NCI-H748 (cell line): ENCODE measurements around the gene SLC35F6.
"Not testable (repeated sequence)": the region's sequence is repeated elsewhere in the genome, so short reads cannot be mapped to it uniquely, and the experiment has no call there.

ENCODE experiments used
- DNase-seq: peaks from one replicate; lab custom pipeline; 2025; ENCODE audit not compliant: unreplicated experiment; lab: John Stamatoyannopoulos, UW

The SLC35F6 gene

DNA sequence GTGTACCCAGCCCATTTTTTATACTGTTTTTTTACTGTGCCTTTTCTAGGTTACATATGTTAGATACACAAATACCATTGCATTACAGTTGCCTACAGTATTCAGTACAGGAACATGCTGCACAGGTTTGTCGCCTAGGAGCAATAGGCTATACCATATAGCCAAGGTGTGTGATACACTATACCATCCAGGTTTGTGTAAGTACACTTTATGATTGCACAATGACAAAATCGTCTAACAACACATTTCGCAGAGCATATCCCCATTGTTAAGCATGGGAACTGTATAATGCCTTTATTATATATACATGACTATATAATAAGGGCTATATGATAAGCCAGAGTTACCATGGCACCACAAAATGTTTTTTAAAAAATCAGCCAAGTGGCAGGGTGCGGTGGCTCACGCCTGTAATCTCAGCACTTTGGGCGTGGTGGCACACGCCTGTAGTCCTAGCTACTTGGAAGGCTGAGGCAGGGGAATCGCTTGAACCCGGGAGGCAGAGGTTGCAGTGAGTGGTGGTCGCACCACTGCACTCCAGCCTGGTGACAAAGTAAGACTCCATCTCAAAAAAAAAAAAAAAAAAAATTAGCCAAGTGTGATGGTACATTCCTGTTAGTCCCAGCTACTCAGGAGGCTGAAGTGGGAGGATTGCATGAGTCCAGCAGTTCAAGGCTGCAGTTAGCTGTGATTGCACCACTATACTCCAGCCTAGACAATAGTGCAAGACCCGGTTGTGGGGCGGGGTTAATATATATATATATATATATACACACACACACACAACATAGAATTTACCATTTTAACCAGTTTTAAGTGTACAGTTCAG, 19.0 kb downstream of the SLC35F6 start:
- no peak for DNase-seq

DNA sequence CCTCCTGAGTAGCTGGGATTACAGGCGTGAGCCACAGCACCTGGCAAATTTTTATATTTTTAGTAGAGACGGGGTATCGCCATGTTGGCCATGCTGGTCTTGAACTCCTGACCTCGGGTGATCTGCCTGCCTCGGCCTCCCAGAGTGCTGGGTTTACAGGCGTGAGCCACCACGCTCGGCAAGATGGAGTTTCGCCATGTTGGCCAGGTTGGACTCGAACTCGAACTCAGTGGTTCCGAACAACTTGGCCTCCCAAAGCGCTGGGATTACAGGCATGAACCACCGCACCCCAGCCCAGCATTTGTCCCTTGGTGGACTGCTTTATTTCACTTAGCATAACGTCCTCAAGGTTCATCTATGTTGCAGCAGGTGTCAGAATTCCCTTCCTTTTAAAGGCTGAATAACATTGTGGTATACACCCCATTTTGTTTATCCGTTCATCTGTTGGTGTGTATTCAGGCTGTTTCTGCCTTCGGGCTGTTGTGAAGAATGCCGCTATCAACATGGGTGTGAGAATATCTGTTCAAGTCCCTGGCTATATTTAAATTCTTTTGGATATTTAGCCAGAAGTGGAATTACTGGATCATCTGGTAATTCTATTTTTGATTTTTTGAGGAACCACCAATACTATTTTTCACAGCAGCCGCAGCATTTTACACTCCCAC, 20.6 kb downstream of the SLC35F6 start:
- no peak for DNase-seq

DNA sequence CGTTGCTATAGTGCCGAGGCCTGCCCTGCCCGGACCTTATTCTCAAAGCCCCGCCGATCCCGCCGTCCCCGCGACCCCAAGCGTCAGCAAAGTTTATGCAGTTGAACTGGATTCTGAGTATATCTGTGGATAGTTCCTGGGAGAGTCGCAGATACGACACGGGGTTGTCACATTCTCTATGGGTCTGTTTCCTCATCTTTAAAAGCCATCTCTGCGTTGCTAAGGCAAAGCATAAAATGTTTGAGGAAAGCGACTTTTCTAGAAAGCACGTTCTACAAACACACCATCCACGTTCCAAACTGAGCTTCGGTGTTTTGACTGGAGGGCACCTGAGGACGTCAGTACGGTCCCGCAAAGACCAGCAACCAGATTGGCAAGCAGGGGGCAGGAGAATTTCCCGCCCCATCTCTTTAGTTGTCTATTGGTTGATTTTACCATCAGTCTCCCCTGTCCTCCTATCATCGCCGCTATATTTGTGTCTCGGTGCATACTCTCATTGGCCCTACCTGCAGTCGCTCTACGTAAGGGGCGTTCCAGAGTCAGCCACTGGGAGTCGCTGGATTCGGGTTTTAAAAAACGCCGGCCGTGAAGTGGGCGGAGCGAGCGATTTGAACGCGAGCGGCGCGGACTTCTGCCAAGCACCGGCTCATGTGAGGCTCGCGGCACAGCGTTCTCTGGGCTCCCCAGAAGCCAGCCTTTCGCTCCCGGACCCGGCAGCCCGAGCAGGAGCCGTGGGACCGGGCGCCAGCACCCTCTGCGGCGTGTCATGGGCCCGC, 21.5 kb downstream of the SLC35F6 start, which contains the start of gene CENPA:
Gene CENPA (plus strand): TSS at position 626 of the 776 bp plus-strand sequence. CDS start 141 bp downstream, at position 767.
- DNase-seq: peak; percentile 99

DNA sequence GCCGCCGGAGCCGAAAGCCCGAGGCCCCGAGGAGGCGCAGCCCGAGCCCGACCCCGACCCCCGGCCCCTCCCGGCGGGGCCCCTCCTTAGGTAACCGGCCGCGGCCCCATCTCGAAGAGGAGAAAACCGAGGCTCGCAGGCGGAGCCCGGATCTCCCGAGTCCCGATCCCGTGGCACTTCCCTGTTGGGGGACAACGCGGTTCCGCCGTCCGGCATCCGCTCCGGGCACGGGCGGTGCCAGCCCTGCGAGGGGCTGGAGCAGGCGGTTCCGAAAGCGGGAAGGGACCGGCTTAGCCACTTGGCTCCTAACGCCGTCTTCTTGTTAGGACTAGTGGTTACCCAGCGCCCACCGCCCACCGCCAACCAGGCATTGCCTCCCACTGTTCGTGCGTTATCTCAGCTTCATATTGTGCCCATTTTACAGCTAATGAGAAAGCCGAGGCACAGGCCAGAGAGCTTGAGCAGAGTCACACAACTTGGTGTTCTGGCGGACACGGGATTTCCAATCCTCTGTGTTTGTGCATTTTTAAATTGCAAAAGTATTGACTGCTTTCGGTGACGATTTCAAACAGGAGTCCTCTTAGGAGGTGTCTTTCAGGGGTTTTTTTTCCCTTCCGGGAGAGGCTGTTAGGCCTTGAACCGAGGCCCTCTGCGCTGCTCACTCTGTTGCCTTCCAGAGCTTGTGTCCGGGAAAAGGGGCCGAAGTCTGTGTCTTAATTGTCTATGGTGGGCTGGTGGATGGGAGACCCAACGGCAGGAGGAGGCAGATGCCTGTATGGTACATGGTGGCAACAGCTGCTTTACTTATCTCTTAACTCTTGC, 22.3 kb downstream of the SLC35F6 start:
- peak; percentile 44 for DNase-seq

DNA sequence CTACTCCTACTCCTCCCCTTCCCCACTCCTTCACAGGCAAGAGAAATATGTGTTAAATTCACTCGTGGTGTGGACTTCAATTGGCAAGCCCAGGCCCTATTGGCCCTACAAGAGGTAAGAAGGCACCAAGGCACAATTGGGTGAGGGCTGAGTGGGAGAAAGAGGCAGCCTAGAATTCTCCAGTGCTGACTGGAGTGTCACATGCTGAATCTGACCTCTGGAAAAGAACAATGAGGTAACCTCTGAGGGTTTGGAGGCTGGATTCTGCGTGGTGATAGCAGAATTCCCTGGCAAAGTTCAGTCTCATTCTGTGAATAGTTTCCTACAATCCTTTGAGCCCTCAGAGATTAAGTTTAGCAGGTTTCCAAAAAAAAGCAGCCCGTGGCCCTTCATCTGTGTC, 28.6 kb downstream of the SLC35F6 start:
- DNase-seq: no peak

DNA sequence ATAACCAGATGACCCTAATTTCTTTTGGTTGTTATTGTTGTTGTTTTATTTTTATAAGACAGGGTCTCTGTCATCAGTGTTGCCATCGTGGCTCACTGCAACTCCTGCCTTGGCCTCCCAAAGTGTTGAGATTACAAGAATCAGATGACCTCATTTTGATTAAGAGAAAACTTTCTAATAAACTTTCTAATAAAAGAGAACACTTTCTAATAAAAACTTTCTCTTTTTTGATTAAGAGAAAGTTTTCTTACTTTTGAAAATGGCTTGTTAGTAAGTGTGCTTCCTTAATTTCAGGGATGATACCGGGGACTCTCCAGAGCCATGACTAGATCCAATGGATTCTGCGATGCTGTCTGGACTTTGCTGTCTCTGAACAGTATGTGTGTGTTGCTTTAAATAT, 29.4 kb downstream of the SLC35F6 start:
- DNase-seq: no peak

DNA sequence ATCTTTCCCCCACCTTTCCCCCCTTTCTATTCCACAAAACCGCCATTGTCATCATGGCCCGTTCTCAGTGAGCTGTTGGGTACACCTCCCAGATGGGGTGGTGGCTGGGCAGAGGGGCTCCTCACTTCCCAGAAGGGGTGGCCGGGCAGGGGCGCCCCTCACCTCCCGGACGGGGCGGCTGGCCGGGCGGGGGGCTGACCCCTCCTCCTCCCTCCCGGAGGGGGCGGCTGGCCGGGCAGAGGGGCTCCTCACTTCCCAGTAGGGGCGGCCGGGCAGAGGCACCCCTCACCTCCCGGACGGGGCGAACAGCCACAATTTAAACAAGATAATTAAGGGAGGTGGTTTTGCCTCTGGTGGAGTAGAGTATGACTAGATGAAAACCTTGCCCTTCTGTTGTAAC, 31.1 kb downstream of the SLC35F6 start:
- DNase-seq: not testable (repeated sequence)

DNA sequence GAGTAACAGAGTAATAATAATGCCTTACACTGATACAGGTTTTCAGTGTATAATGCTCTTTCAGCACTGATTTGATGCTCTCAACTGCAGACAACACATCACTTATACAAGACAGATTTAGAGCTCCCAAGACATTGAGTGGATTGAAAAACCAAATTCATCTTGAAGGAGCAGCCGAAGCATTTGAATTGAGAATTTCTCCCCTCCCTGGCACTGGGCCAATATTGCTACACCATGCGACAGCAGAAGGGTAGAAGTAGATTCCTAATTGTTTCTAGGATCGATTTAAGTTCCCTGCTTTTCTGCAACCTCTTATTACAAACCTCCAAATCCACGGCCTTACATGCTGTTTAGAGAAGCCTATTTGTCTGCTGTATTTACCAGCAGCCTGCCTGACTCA, 37.2 kb downstream of the SLC35F6 start:
- DNase-seq: no peak

DNA sequence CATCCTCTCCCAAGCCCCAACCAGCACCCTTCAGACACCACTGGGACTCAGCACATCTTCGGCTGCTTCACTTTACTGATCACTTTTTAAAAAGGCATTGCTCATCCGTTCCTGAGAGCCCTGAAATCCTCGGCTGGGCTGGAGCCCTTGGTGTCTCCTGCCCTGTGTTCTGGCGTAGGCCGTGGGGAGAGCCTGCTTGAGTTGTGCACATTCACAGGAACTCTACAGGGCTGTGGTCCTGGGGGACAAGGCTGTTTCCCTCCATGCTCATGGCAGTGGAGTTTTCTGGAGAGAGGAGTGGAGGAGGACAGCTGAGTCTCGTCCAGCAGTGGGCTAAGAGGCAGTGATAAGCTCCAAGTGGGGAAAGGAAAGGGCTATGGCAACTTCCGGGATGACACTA, 37.7 kb downstream of the SLC35F6 start:
- DNase-seq: no peak

DNA sequence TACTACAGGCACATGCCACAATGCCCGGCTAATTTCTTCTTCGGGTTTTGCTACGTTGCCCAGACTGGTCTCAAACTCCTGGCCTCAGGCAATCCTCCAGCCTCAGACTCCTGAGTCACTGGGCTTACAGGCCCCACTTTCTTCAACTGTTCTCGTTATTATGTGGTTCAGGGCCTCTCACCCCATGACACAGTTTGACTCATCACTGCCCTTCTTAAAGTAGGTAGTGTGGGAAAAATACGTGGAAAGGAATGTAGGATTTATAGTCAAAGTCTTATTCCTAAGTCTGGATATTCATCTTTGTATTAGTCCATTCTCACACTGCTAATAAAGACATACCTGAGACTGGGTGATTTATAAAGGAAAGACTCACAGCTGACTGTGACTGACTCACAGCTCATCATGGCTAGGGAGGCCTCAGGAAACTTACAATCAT, 41.2 kb downstream of the SLC35F6 start:
- DNase-seq: no peak

DNA sequence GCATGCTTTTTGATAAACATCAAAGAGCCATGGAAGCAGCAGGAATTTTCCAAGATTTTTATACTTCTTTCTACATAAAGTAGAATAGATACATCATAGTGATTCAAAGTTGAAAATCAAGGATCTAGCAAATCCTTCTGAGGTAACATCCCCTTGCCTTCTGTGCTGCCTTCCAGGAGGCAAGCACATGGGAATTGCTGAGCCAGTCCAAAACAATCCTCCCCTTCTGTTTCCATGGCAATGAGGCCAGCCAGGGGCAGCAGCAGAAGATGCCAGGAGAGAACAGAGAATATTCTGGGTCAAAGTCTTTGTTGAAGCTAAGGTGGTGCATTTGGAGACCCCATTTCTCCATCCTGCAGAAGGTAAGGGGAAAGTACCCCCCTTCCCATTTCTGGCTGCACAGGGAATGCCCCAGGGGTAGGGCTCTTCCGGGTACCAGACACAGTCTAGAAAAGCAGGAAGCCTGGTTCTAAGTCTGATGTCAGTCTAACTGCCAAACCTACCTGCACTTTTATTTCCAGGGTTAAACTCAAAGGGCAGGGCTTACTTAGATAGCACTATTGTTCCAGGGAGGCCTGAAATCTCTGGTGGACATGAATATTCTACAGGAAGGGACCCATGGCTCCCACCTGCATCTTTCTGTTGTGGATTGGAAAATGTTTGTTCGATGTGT, 43.8 kb downstream of the SLC35F6 start:
- DNase-seq: peak; percentile 26

DNA sequence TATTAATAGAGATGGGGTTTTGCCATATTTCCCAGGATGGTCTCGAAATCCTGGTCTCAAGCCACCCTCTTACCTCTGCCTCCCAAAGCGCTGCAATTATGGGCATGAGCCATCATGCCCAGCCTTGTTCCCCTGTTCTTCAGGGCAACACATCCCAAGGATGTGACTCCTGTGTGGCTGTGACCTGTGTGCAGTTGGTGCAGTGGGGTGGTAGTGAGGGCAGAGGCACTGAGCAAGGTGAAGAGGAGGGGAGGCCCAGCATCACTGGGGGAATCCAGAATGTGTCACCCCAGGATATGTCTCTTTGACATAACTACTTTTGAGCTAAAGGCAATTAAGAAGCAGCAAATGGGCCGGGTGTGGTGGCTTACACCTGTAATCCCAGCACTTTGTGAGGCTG, 45.1 kb downstream of the SLC35F6 start:
- no peak for DNase-seq

DNA sequence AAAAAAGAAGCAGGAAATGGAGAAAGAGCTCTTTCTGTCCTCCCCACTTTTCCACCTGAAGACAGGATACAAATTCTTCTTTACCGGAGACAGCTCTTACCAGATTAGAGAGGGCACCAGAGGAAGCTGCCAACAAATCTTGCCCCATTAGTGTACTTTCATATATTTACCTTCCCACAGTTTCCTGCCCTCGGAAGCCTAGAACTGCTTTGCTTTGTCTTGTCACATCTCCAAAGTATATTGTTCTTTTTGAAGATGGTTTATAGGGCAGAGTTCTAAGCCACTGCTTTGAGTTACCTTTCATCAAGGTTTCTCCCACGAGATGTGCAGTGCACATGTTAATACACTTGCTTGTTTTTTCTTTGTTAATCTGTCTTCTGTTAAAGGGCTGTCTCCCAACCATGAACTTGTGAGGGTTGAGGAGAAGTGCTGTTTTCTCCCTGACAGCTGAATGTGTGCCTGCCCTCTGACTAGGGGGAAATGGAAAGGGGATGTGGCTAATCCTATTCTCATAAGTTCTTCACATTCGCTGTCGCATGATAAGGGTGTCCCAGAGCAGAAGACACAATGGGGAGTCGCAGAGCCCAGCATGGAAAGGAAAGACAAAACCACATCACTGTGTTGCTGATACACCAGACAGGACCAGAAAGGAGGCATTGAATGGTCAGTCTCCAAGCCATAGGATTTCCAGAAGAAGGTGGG, 45.9 kb downstream of the SLC35F6 start:
- DNase-seq: no peak

DNA sequence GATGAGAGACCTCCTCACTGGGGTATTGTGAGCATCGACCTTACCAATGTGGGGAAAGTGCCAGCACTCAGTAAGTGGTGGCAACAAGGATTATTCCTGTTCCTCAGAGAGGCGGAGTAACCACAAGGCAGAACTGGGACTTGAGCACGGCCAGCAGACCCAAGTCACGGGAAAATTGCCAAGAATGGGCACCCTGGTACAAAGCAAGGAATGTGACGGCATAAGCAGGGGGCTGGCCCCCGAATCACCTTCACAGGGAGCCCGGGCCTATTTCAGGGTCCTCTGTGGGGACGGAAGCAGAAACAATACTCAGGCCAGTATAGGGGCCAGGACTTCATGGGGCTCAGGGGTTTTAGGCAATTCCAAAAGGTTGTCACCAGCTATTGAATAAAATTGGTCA, 47.2 kb downstream of the SLC35F6 start:
- DNase-seq: no peak

DNA sequence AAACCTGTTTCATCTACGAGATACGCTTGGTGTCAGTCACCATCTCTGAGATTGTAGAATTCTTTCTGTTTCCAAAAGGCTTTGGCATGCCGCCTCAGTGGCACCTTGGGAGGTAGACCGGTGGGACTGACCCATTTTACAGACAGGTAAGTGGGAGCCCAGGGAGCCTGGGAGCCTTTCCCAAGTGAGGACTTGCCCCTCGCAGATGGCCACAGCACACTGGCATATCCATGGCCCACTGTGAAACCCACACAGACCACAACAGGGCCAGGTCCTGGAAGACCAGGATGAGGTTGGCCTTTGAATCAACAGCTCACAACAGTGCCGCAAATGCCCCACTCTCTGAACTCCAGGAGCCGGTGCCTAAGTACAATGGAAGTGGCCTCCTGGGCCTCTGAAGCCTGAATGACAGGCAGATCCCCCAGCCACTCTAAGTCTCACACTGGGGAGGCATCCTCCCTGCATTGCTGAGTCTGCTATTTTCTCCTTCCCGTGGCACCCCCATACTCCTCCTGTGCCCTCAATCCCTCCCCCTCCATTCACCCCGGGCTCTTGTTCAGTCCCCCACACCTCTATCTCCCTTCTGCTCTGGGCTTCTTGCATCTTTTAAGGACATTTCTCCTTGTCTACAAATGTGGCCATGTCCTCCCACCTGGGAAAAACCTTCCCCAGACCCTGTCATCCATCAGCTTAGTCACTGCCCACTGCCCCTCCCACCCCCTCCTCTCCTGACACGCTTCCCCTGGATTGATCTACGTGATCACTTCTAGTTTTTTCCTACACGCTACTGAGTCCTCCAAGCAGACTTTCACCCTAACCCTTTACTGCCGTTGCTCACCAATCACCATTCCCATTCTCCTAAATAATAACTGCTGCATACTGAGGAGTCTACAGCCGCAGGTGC, 48.0 kb downstream of the SLC35F6 start:
- DNase-seq: no peak

DNA sequence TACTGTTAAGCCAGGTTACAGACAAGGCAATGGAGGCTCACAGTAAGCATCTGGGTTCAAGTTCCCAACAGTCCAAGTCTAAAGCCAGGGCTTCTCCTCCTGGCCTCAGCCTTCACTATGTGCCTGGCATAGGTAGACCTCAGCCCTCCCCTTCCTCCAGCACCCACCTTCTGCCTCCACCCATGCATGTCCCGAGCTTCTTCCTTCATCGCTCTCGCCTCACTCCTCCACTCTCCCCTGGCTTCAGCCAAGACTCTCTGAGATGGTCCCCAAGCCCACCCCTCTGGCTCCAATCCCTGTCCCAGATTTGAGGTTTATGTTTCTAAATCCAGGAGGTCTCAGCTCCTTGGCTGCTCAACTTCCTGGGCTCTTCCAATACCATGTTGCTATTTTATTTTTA, 48.6 kb downstream of the SLC35F6 start:
- no peak for DNase-seq

DNA sequence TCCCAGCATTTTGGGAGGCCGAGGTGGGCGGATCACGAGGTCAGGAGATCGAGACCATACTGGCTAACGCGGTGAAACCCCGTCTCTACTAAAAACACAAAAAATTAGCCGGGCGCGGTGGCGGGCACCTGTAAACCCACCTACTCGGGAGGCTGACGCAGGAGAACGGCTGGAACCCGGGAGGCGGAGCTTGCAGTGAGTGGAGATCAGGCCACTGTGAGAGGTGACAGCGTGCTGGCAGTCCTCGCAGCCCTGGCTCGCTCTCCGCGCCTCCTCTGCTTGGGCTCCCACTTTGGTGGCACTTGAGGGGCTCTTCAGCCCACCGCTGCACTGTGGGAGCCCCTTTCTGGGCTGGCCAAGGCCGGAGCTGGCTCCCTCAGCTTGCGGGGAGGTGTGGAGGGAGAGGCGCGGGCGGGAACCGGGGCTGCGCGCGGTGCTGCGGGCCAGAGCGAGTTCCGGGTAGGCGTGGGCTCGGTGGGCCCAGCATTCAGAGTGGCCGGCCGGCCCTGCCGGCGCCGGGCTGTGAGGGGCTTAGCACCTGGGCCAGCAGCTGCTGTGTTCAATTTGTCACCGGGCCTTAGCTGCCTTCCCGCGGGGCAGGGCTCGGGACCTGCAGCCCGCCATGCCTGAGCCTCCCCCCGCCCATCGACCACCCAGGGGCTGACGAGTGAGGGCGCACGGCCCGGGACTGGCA, 50.1 kb downstream of the SLC35F6 start:
- not testable (repeated sequence) for DNase-seq

DNA sequence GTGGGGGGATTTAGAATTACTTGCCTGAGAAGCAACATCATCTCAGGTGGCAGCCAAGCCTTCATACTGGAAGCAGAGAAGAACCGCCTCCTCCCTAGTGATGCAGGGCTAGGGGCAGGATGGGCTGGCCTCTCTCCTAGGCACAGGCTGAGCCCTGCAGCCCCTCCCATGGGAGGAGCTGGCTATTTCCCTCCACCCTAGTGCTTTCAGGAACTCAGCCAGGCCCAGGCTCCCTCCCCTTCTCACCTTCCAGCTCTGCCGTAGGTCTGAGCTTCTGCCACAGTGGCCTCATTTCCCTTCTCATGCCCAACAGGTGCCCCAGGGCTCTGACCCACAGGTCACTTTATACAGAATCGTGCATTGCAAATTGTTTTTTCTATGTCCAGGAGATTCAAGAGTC, 52.8 kb downstream of the SLC35F6 start:
- peak; percentile 20 for DNase-seq
